HG03342 (cell line): ENCODE data around the gene ERI2.

Experiments
- ATAC-seq: cut with Tn5 transposase; IDR thresholded peaks from one replicate; pipeline ENCODE4 v1.9.1; 2021; ENCODE audit warnings: mild to moderate bottlenecking, moderate library complexity; ENCODE audit not compliant: unreplicated experiment

The ERI2 gene

GRCh38 chr16:20806168-20807050, at the start of gene ERI2, which contains the start of gene REXO5:
TSS of gene ERI2 (minus strand) at chr16:20806472. CDS start at chr16:20806430, 42 bp downstream.
TSS of gene REXO5 (plus strand) at chr16:20806527. CDS start at chr16:20806954, 427 bp downstream.
- peak; percentile 78 for ATAC-seq

DNA sequence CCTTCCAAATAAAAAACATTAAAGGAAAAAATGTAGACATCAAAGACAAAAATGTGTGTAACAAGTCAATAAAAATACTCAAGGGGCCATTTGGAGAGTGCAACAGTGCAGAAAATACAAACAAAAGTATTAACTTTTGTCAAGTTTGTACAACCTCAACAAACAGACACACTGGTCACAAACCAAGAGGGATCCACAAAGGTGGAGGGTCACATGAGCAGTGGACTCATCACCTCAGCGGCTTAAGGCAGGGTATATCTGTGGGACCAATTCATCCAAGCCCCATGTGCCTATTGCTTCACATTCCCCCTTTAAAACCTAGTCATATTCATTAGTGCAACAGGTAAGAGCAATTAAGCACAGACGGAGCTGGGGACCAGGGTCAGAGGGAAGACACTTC, 48.7 kb upstream of the ERI2 start:
- no peak for ATAC-seq

GRCh38 chr16:20853981-20854620, 47.8 kb upstream of the ERI2 start:
- ATAC-seq = no peak

- no peak for ATAC-seq
Observed at GRCh38 chr16:20853143-20853542, 46.9 kb upstream of the ERI2 start.

DNA sequence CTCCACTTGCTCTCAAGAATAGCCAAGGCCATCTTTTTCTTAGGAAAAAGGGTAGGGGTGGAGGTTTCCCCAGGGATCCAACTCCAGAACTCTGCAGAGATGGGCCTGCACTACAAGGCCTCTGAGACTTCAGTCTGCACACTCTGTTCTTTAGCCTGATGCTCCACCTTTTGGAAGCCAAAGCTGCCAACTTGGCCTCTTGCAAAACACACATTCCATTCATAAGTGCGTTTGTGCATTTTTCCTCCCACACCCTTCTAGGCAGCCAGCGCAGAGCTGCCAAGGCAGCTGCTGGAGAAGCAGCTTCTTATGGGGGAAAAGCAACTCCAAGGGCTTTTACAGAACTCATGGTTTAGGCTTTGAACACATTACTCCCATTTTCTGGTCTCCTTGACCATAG, 45.3 kb upstream of the ERI2 start:
- ATAC-seq = no peak

DNA sequence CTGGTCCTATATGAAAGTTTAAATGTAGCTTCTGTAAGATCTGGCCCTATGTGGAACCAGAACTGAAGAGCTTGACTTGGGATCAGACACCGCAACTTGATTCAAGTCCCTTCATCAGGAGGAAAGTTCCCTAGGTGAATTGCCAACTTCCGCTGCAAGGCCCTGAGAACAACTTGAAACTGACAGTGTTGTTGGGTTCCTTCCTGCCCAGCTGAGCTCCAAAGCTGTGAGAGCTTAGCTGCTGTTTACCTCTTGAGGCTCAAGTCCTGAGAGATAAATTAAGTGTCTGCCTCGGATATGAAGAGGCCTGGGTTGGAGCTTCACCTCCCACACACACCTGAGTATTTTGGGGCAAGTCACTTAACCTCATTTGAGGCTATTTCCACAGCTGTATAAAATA, 44.7 kb upstream of the ERI2 start:
- no peak for ATAC-seq

DNA sequence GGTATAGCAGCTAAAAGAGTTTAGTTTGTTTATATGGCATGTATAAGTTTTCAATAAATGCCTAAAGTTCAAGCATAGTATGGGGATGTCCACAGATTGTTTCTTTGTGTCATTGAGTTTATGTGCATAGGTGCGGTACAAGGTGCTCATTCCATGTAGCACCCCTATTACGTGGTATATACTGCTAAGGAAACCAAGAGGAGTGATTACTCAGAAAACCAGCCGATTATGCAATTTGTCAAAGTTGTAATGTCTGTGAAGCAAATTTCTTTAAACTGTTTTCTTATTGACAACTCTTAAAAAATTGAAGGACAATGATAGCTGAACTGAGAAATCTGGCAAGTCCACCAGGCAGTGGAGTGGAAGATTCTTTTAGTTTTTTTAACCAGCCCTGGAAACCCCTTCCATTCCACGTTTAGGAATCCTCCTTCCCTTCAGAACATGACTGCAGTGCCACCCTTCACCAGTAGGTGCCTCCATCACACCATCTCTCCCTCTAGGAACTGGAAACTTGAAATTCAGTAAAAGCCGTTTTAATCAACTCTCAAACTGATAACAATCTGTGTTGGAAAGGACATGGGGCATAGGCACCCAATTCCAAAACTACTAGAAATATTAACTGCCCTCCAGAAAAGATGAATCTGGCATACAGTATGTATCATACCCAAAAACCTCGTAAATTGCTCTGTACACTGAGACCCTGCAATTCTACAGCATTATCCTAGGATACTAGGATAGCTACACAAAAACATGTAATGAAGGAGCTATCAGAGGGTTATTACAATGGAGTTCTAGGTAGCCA, 43.5 kb upstream of the ERI2 start:
- ATAC-seq = no peak

- ATAC-seq = no peak
Observed at GRCh38 chr16:20847550-20847949, 41.3 kb upstream of the ERI2 start.

DNA sequence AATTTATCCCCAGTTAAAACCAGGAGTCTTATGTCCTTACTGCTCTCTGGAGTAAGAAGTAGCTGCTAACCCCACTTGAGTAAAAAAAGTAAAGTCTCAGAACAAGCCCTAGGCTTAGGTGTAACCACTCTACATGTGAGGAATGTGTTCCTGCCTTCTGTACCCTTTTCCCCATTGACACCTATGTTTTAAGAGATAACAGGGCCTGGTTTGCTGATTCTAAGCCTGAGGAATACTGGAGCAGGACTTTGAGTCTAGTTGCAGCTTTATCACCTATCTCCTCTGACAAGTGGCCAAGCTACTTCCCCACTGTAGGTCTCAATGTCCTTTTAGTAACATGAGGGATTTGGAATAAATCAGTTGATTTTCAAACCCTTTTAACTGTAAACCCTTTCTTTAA, 40.3 kb upstream of the ERI2 start:
- ATAC-seq = no peak

GRCh38 chr16:20846030-20846429, 39.8 kb upstream of the ERI2 start:
- no peak for ATAC-seq

GRCh38 chr16:20844588-20844987, 38.3 kb upstream of the ERI2 start:
- ATAC-seq = no peak

GRCh38 chr16:20844054-20844453, 37.8 kb upstream of the ERI2 start:
- ATAC-seq = no peak

DNA sequence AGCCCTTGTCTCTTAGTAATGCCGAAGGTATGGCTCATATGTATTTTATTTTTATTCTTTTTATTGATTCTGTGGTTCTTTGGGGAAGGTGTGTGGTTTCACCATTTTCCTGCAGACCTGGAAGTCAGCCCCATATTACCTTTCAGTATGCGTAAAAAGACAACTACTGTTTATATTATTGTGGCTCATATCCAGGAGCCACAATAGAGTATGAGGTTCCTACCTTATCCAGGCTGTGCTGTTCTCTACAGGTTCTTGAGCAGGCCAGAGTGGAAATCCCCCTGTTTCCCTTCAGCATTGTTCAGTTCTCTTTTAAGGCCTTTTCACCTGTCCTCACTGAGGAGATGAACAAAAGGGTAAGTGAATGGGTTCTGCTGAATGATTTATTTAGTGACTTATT, 33.2 kb upstream of the ERI2 start:
- ATAC-seq = no peak

DNA sequence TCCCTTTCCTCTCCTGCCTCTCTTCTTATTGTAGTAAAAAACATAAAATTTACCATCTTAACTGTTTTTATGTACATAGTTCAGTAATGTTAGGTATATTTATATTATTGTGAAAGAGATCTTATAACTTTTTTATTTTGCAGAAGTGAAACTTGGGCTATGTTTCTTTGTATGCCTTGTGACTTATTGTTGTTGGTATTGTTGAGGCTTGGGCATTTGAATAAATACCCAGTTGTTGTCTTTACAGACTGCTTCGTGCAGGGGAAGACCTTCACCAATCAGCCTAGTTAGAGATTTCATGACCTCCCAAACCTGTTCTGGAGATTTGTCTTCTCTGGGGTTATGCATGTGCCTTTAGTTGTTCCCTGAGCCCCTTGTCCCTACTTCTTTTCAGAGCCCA, 32.0 kb upstream of the ERI2 start:
- no peak for ATAC-seq

DNA sequence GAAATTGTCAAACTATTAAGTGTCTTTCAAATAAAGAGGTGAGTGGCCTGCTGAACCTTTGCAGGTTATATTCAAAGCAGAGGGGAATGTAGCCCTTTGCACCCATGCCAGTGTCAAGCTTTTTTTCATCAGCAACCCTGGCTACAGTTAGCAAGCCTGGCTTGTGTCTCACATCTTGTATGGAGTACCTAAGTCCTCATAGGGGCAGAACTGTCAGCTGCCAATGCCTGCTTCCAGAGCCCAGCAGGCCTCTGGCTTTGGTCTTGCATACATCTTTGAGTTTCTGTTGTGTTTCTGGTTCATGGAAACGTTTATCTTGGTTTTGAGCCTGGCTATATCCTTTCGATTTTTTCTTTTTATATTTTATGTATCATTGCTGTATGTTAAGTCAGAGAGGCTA, 26.8 kb upstream of the ERI2 start:
- ATAC-seq = no peak

DNA sequence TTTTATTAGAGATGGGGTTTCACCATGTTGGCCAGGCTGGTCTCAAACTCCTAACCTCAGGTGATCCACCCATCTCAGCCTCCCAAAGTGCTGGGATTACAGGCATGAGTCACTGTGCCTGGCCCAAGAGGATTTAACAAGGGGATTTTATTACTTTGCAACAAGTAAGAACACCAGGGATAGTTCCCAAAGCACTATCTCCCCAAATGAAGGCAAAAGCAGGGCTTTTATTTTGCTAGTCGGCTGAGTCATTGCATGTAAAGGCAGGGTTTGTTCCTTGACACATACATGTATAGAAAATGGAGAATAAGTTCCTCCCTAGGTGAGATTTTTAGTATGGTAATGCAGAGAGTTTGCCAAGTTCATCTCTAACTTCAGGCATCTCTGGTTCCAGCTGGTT, 24.1 kb upstream of the ERI2 start:
- no peak for ATAC-seq

DNA sequence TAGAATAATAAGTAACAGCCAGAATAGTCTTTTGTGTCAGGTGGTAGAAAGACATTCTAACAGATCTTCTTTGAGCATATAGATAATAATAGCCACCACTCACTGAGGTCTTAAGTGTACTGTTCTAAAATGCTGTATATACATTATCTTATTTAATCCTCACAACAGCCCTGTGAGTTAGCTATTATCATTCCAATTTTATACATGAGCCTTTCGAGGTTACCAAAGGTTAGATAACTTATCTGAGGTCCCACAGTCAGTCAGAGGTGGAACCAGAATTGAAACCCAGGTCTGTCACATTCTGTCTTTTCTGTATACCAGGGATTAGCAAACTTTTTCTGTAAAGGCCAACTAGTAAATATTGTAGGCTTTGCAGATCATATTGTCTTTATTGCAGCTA, 23.3 kb upstream of the ERI2 start:
- ATAC-seq = no peak

GRCh38 chr16:20826039-20826566, 19.8 kb upstream of the ERI2 start:
- no peak for ATAC-seq

DNA sequence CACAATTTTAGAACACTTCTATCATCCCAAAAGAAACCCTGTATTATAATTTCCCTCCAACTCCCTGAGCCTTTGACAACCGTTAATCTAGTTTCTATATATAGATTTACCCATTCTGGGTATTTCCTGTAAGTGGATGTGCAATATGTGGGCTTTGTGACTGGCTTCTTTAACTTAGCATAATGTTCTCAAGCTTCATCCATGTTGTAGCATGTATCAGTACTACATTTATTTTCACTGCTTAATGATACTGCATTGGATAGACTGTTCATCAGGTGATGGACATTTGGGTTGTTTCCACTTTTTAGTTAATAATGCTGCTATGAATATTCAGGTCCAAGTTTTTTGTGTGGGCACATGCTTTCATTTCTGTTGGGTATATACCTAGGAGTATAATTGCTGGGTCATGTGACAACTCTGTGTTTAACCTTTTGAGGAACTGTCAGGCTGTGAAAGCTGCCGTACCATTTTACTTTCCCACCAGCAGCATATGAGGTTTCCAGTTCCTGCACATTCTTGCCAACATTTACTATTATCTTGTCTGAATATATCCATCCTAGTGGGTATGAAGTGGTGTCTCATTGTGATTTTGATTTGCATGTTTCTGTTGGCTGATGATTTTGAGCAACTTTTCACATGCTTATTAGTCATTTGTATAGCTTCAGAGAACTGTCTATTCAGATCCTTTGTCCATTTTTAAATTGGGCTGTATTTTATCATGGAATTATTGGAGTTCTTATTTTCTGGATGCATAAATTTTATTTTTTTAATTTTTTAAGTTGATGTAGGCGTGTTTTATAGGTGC, 16.5 kb upstream of the ERI2 start:
- no peak for ATAC-seq

GRCh38 chr16:20821682-20822081, 15.4 kb upstream of the ERI2 start:
- ATAC-seq = no peak
